H1 (cell line): ENCODE results near the gene PHLDA3. TPM values are rescaled to one million over a fixed set of nuclear protein-coding genes. Genes with fewer than 3 reads are reported as not detected.
A peak's percentile ranks its signal among the peaks of the same experiment; 100 is the strongest.

Source experiments
- CTCF ChIA-PET: fragments of 300-600 bp; sonication (Branson Sonifier 250); formaldehyde crosslinking; loops from one replicate; lab custom pipeline; 2021; ENCODE audit not compliant: partially characterized antibody; lab: Charles Lee
- POLR2A ChIA-PET: fragments of 300-600 bp; sonication (Branson Sonifier 250); formaldehyde crosslinking; loops from one replicate; lab custom pipeline; 2021; ENCODE audit warnings: inconsistent platforms; ENCODE audit not compliant: partially characterized antibody; lab: Charles Lee
- DNase-seq, 2 experiments: peaks; one replicate each; pipeline versions ENCODE4 v3.0.0 to v3.0.0-alpha.2; 2010 to 2022; ENCODE audit warnings: low spot score in 2 of 2, low read depth in 1 of 2, mixed read lengths in 1 of 2
- FAIRE-seq: peaks from 2 replicates; lab custom pipeline; 2011; peaks lifted over from hg19 to GRCh38; lab: Jason Lieb, UNC
- H2AFZ ChIP-seq: 2 replicates; pipeline ENCODE4 v1.8.1; 2012; ENCODE audit warnings: low read length, inconsistent platforms
- H2AK5ac ChIP-seq: 2 replicates; pipeline ENCODE4 v1.6.1; 2013; ENCODE audit warnings: low read depth, low read length
- H2BK120ac ChIP-seq: replicated peaks from 2 replicates; pipeline ENCODE3; 2013; ENCODE audit warnings: low read depth, low read length, inconsistent platforms
- H2BK12ac ChIP-seq: 2 replicates; pipeline ENCODE4 v1.6.1; 2013; ENCODE audit warnings: low read depth, low read length
- H2BK15ac ChIP-seq: 2 replicates; pipeline ENCODE4 v1.6.1; 2013; ENCODE audit warnings: low read length
- H2BK20ac ChIP-seq: 2 replicates; pipeline ENCODE4 v1.6.1; 2013; ENCODE audit warnings: low read length
- H2BK5ac ChIP-seq: 2 replicates; pipeline ENCODE4 v1.6.1; 2013; ENCODE audit warnings: low read depth, low read length
- H3K14ac ChIP-seq: 2 replicates; pipeline ENCODE4 v1.6.1; 2013; ENCODE audit warnings: inconsistent platforms; ENCODE audit not compliant: insufficient read length
- H3K18ac ChIP-seq: 2 replicates; pipeline ENCODE4 v1.6.1; 2013; ENCODE audit warnings: low read length; ENCODE audit errors: extremely low read depth
- H3K23ac ChIP-seq: 2 replicates; pipeline ENCODE4 v1.6.1; 2013; ENCODE audit warnings: inconsistent platforms; ENCODE audit not compliant: insufficient read length
- H3K23me2 ChIP-seq: 2 replicates; pipeline ENCODE4 v1.6.1; 2013; ENCODE audit warnings: low read depth, low read length
- H3K27ac ChIP-seq: 2 replicates; pipeline ENCODE4 v1.6.1; 2011; ENCODE audit warnings: low read depth, low read length, inconsistent platforms
- H3K27me3 ChIP-seq, 4 experiments: replicated peaks in 1 of 4; 1 replicate in 1 of 4; 2 replicates in 3 of 4; pipeline versions ENCODE4 v1.6.1 to v1.8.1; 2011 to 2013; ENCODE audit warnings: low read length in 3 of 4, mild to moderate bottlenecking in 3 of 4, inconsistent platforms in 2 of 4, mixed read lengths in 2 of 4, moderate library complexity in 1 of 4; ENCODE audit not compliant: control insufficient read depth in 3 of 4, insufficient read depth in 3 of 4; ENCODE audit errors: extremely low read depth in 1 of 4
- H3K36me3 ChIP-seq, 4 experiments: 2 replicates each; pipeline versions ENCODE4 v1.6.1 to v1.8.1; 2011 to 2013; ENCODE audit warnings: mild to moderate bottlenecking in 4 of 4, low read length in 3 of 4, moderate library complexity in 2 of 4, control low read depth in 1 of 4, inconsistent platforms in 1 of 4; ENCODE audit not compliant: insufficient read depth in 4 of 4, control insufficient read depth in 2 of 4
- H3K4ac ChIP-seq: replicated peaks from 2 replicates; pipeline ENCODE3; 2013; ENCODE audit warnings: low read length, low read depth, mixed read lengths, inconsistent platforms; ENCODE audit not compliant: insufficient read length
- H3K4me1 ChIP-seq, 4 experiments: replicated peaks in 1 of 4; 1 replicate in 1 of 4; 2 replicates in 3 of 4; pipeline versions ENCODE4 v1.6.1 to v1.8.1; 2011 to 2013; ENCODE audit warnings: low read length in 3 of 4, inconsistent platforms in 2 of 4, mixed read lengths in 1 of 4; ENCODE audit not compliant: insufficient read depth in 4 of 4, control insufficient read depth in 3 of 4
- H3K4me2 ChIP-seq, 2 experiments: 2 replicates each; pipeline versions ENCODE4 v1.6.1 to v1.8.1; 2011 to 2013; ENCODE audit warnings: low read depth in 2 of 2, low read length in 2 of 2, control low read depth in 1 of 2, inconsistent platforms in 1 of 2, mild to moderate bottlenecking in 1 of 2; ENCODE audit not compliant: insufficient read depth in 1 of 2
- H3K4me3 ChIP-seq, 4 experiments: fragments of 200-600, 300-600 bp in 1 of 4; sonication (generic), shearing (Covaris generic), sonication (Bioruptor Twin) in 1 of 4; 2 replicates each; pipeline versions ENCODE4 v1.5.1 to v1.8.1; 2011 to 2016; ENCODE audit warnings: low read length in 4 of 4, low read depth in 3 of 4, control low read depth in 2 of 4, inconsistent platforms in 2 of 4, mild to moderate bottlenecking in 2 of 4, mixed read lengths in 1 of 4, moderate library complexity in 1 of 4; ENCODE audit not compliant: insufficient read depth in 2 of 4; ENCODE audit errors: extremely low read depth in 1 of 4
- H3K56ac ChIP-seq: replicated peaks from 2 replicates; pipeline ENCODE3; 2013; ENCODE audit warnings: low read depth, mild to moderate bottlenecking, mixed read lengths, low read length, inconsistent platforms; ENCODE audit not compliant: insufficient read length
- H3K79me1 ChIP-seq: 2 replicates; pipeline ENCODE4 v1.6.1; 2013; ENCODE audit warnings: low read depth, low read length, control low read depth
- H3K79me2 ChIP-seq, 2 experiments: 2 replicates each; pipeline versions ENCODE4 v1.6.1 to v1.8.1; 2012 to 2013; ENCODE audit warnings: low read length in 2 of 2, mild to moderate bottlenecking in 2 of 2, inconsistent platforms in 1 of 2; ENCODE audit not compliant: insufficient read depth in 2 of 2, control insufficient read depth in 1 of 2
- H3K9ac ChIP-seq, 4 experiments: replicated peaks in 1 of 4; 1 replicate in 1 of 4; 2 replicates in 3 of 4; pipeline versions ENCODE4 v1.6.1 to v1.8.1; 2011 to 2013; ENCODE audit warnings: low read depth in 3 of 4, low read length in 3 of 4, control low read depth in 2 of 4, mild to moderate bottlenecking in 2 of 4, moderate library complexity in 2 of 4, inconsistent platforms in 1 of 4; ENCODE audit errors: extremely low read depth in 1 of 4
- H3K9me3 ChIP-seq, 2 experiments: 2 replicates each; pipeline versions ENCODE4 v1.6.1 to v1.8.1; 2012 to 2013; ENCODE audit warnings: mild to moderate bottlenecking in 2 of 2, moderate library complexity in 2 of 2, control low read depth in 1 of 2, inconsistent platforms in 1 of 2, low read depth in 1 of 2, low read length in 1 of 2, mixed read lengths in 1 of 2; ENCODE audit not compliant: insufficient read depth in 2 of 2
- H4K20me1 ChIP-seq, 2 experiments: replicated peaks in 1 of 2; 2 replicates each; pipeline versions ENCODE3 to v1.8.1; 2011 to 2013; ENCODE audit warnings: inconsistent platforms in 2 of 2, low read length in 2 of 2, mild to moderate bottlenecking in 1 of 2; ENCODE audit not compliant: insufficient read depth in 2 of 2, control insufficient read depth in 1 of 2
- H4K5ac ChIP-seq: 2 replicates; pipeline ENCODE4 v1.6.1; 2013; ENCODE audit warnings: low read length, low read depth, mixed read lengths, inconsistent platforms; ENCODE audit not compliant: insufficient read length
- H4K8ac ChIP-seq: 2 replicates; pipeline ENCODE4 v1.8.0; 2013; ENCODE audit warnings: mild to moderate bottlenecking, moderate library complexity, low read length, inconsistent platforms; ENCODE audit not compliant: insufficient read depth; ENCODE audit errors: extremely low read depth
- H4K91ac ChIP-seq: replicated peaks from 2 replicates; pipeline ENCODE3; 2013; ENCODE audit warnings: low read length, mixed read lengths, inconsistent platforms; ENCODE audit not compliant: insufficient read length
- ATF2 ChIP-seq: IDR thresholded peaks from 2 replicates; pipeline ENCODE4 v1.6.1; 2012; ENCODE audit warnings: low read length, inconsistent platforms
- BRCA1 ChIP-seq: IDR thresholded peaks from 2 replicates; pipeline ENCODE4 v1.6.1; 2012; ENCODE audit warnings: low read depth, low read length, improper control_type of control experiment
- CHD2 ChIP-seq: IDR thresholded peaks from 2 replicates; pipeline ENCODE4 v1.6.1; 2012; ENCODE audit warnings: low read length, improper control_type of control experiment
- GABPA ChIP-seq: IDR thresholded peaks from 2 replicates; pipeline ENCODE4 v1.6.1; 2011; ENCODE audit warnings: mild to moderate bottlenecking, low read length, moderate library complexity, borderline replicate concordance; ENCODE audit not compliant: insufficient read depth
- JUN ChIP-seq: IDR thresholded peaks from 2 replicates; pipeline ENCODE4 v1.6.1; 2011; ENCODE audit warnings: low read depth, mild to moderate bottlenecking, improper control_type of control experiment, low read length
- KDM1A ChIP-seq: fragments of 200-600, 300-600 bp; sonication (generic); IDR thresholded peaks from 2 replicates; pipeline ENCODE4 v1.7.1; 2016; ENCODE audit warnings: mild to moderate bottlenecking, low read length, borderline replicate concordance
- KDM4A ChIP-seq: IDR thresholded peaks from one replicate; pipeline ENCODE4 v1.7.1; 2012; ENCODE audit warnings: low read depth, mild to moderate bottlenecking, moderate library complexity, low read length, inconsistent platforms; ENCODE audit not compliant: severe bottlenecking
- POU5F1 ChIP-seq: IDR thresholded peaks from 2 replicates; pipeline ENCODE4 v1.6.1; 2011; ENCODE audit warnings: low read depth, mild to moderate bottlenecking, low read length, moderate library complexity
- RAD21 ChIP-seq, 2 experiments: IDR thresholded peaks in 1 of 2; conservative IDR thresholded peaks in 1 of 2; 2 replicates each; pipeline ENCODE4 v1.6.1; 2011; ENCODE audit warnings: low read depth in 2 of 2, low read length in 2 of 2, improper control_type of control experiment in 1 of 2, inconsistent platforms in 1 of 2, mild to moderate bottlenecking in 1 of 2, moderate library complexity in 1 of 2
- SP4 ChIP-seq: IDR thresholded peaks from 2 replicates; pipeline ENCODE4 v1.6.1; 2012; ENCODE audit warnings: low read length, inconsistent platforms
- WGBS, 2 experiments: shearing (Covaris generic) in 1 of 2; methylation state at CpG; one replicate each; pipeline versions ENCODE4 v1.1.6 to v1.1.7; 2013 to 2015; ENCODE audit warnings: low lambda C conversion rate in 2 of 2, mixed read lengths in 2 of 2, inconsistent platforms in 1 of 2, low coverage in 1 of 2, missing lambda C conversion rate in 1 of 2; ENCODE audit not compliant: insufficient replicate concordance in 2 of 2, insufficient coverage in 1 of 2, insufficient read length in 1 of 2; ENCODE audit errors: extremely low coverage in 1 of 2, missing lambda C conversion rate in 1 of 2; 5-methylcytosine and 5-hydroxymethylcytosine counted together
- polyA plus RNA-seq, 7 experiments: library from polyadenylated mRNA; depleted of rRNA in 3 of 7; stranded (reverse) in 5 of 7; unstranded in 2 of 7; fragments of >200 nt in 5 of 7; fragments of 200-250 nt in 2 of 7; gene quantifications; 1 replicate in 5 of 7; 2 replicates in 1 of 7; 4 replicates in 1 of 7; pipeline versions ENCODE4 v1.2.1 to v1.2.3, GENCODE V29; 2011 to 2013; ENCODE audit warnings: missing spikeins in 2 of 7, mixed read lengths in 2 of 7
- total RNA-seq: library from RNA; stranded (reverse); fragmentation: NEBNext Ultra II Directional; extraction: Animal tissue kit (Norgen Biotek cat#: 25700); gene quantifications from 2 replicates; pipeline ENCODE4 v1.2.1, GENCODE V29; 2021

The PHLDA3 gene
- total and polyA plus RNA-seq, 2 of the 8 experiments (the other 6 are each of a cell fraction or from before 2014, with no cell fraction given) = 25.5 to 27.5 TPM

- H3K56ac ChIP-seq = no peak overlapping the region
- H2BK12ac ChIP-seq = no peak overlapping the region
- H2AFZ ChIP-seq = no peak overlapping the region
- CTCF ChIA-PET = interaction anchor here (0.6 to 12.7 kb wide), 17 partner anchors 9 to 420 kb away, joined by 3 to 155 read pairs (median 5); no protein-coding TSS in a partner anchor
- H4K5ac ChIP-seq = no peak overlapping the region
- H3K4me2 ChIP-seq = no peak overlapping the region
- no peak overlapping the region for H2BK15ac ChIP-seq
- H3K23me2 ChIP-seq = peaks cover 4% of the 10 kb centered on the region; the same call in 1 of the 2 replicates
- H3K9ac ChIP-seq = no peak overlapping the region
- H2AK5ac ChIP-seq = no peak overlapping the region
- H3K36me3 ChIP-seq = peaks cover 3 to 12% (median 6%) of the 10 kb centered on the region in 4 experiments; a peak in 4 of 8 replicates
- H3K9me3 ChIP-seq = no peaks in the 10 kb centered on the region
- no peak overlapping the region for H4K8ac ChIP-seq
- FAIRE-seq (no peak), DNase-seq (no peak)
- no peak overlapping the region for H2BK20ac ChIP-seq
- peaks cover 3 to 14% of the 10 kb centered on the region in 2 experiments; a peak in 2 of 4 replicates for H3K79me2 ChIP-seq
- H3K27ac ChIP-seq = no peak overlapping the region
- H3K23ac ChIP-seq = no peak overlapping the region
- H3K14ac ChIP-seq = no peak overlapping the region
- no peak overlapping the region for H2BK120ac ChIP-seq
- H3K4ac ChIP-seq = no peak overlapping the region
- H3K4me1 ChIP-seq = peaks cover 0 to 10% (median 4%) of the 10 kb centered on the region in 4 experiments; a peak in 5 of 7 replicates
- 83% methylated on average over 7 of the region's 7 CpGs; no CpG with 5 or more reads in 1 of the 2 experiments for WGBS, 2 experiments
- no peak overlapping the region for H4K91ac ChIP-seq
- peaks cover 11% of the 10 kb centered on the region for H3K79me1 ChIP-seq
- H4K20me1 ChIP-seq = peaks cover 0 to 12% of the 10 kb centered on the region in 2 experiments
- H3K18ac ChIP-seq = no peak overlapping the region
- POLR2A ChIA-PET = interaction anchor here (1.3 to 3.2 kb wide), 3 partner anchors 13 to 30 kb away, joined by 3 to 12 read pairs (median 4); no protein-coding TSS in a partner anchor
- no peak overlapping the region for H3K4me3 ChIP-seq
- H3K27me3 ChIP-seq = peaks cover 0 to 6% (median 4%) of the 10 kb centered on the region in 4 experiments; a peak in 6 of 7 replicates
- no peak overlapping the region for H2BK5ac ChIP-seq
- TF ChIP-seq ATF2 = 0 out of 2 replicates have a peak, but pooled peaks have one; percentile 25
- TF ChIP-seq POU5F1 = no peak
- TF ChIP-seq GABPA = no peak
- TF ChIP-seq BRCA1 = no peak
- no peak for TF ChIP-seq KDM1A
- TF ChIP-seq RAD21 (IDR thresholded peaks at IDR 0.05 in 1 of 2, conservative IDR thresholded peaks at IDR 0.05 in 1 of 2; ENCODE audit: low read depth in 2 of 2, low read length in 2 of 2) = peak; percentile 44 to 60
- TF ChIP-seq JUN = no peak
- no peak for TF ChIP-seq CHD2
- TF ChIP-seq SP4 = no peak
- no peak for TF ChIP-seq KDM4A
Measured at GRCh38 chr1:201463071-201463552, 5.9 kb downstream of the PHLDA3 start.
